Cardiac fibroblast (primary cell): ENCODE results near the gene CAPN9.

Experiments used
- DNase-seq, 2 donors: peaks; one replicate each; pipeline versions ENCODE4 v3.0.0 to v3.0.0-alpha.2; 2010; ENCODE audit warnings: low read depth in 2 of 2
- H3K4me3 ChIP-seq, 2 donors: replicated peaks in 1 of 2; 1 replicate in 1 of 2; 2 replicates in 1 of 2; pipeline ENCODE4 v1.5.1; 2011; ENCODE audit warnings: low read depth in 2 of 2, low read length in 2 of 2, mild to moderate bottlenecking in 2 of 2, moderate library complexity in 1 of 2
- CTCF ChIP-seq: IDR thresholded peaks from one replicate; pipeline ENCODE4 v1.5.1; 2011; ENCODE audit warnings: low read depth, mild to moderate bottlenecking, low read length, inconsistent platforms

The CAPN9 gene

GRCh38 chr1:230749150-230749549 lies 2.0 kb downstream of the CAPN9 start:
- no peak overlapping the region for H3K4me3 ChIP-seq
- TF ChIP-seq CTCF: no peak
- DNase-seq: no peak

- no peak for TF ChIP-seq CTCF
- no peak overlapping the region for H3K4me3 ChIP-seq
- no peak for DNase-seq
Measured at GRCh38 chr1:230749635-230750034, 2.4 kb downstream of the CAPN9 start.

DNA sequence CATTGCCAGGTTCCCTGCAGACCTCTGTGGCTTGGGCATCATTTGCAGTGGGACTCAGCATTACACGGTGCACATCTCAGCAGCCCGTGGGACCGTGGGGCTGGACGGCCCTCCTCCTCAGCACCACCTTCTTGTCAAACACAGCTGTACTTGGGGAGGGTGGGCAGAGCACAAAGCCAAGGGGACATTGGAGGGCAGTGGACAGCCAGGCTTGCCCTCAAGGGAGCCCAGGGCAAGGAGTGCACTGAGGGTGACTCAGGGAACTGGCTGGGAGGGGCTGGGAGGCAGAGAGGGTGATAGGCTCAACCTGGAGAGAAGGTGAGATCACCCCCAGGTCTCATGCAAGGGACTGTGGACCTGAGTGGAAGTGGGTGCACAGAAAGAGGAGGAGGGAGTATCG lies 3.4 kb downstream of the CAPN9 start:
- H3K4me3 ChIP-seq: no peak overlapping the region
- TF ChIP-seq CTCF: no peak
- no peak for DNase-seq

GRCh38 chr1:230750986-230751625 lies 3.9 kb downstream of the CAPN9 start:
- TF ChIP-seq CTCF: no peak
- no peak for DNase-seq
- H3K4me3 ChIP-seq: no peak overlapping the region

- no peak for TF ChIP-seq CTCF
- H3K4me3 ChIP-seq: no peak overlapping the region
- DNase-seq: no peak
Measured at GRCh38 chr1:230752407-230752806, 5.2 kb downstream of the CAPN9 start.

GRCh38 chr1:230753191-230753585 lies 6.0 kb downstream of the CAPN9 start:
- H3K4me3 ChIP-seq: no peak overlapping the region

More at GRCh38 chr1:230753191-230753585, 6.0 kb downstream of the CAPN9 start:
- TF ChIP-seq CTCF: no peak
- no peak for DNase-seq
